NCI-H524 (cell line): Measurements from ENCODE around the gene COL9A3.

ENCODE experiments used
- DNase-seq, 2 experiments: peaks; one replicate each; lab custom pipeline; 2025; lab: John Stamatoyannopoulos, UW

Gene COL9A3

GRCh38 chr20:62778601-62779416 lies 38.0 kb upstream of the COL9A3 start:
- DNase-seq, result peak; percentile 64 to 82

DNA sequence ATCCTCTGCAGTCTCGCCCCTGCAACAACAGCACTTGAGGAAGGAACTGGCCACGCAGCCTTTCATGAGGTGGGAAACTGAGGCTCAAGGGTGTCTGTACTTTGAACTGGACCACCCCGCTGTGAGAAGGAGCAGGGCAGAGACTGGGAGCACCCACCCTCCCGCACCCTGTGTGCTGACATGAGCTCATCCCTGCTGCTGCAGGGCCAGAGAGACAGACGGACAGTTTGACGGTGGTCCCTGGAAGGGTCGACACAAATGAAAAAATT lies 37.5 kb upstream of the COL9A3 start:
- DNase-seq, result no peak

GRCh38 chr20:62780204-62780603 lies 36.6 kb upstream of the COL9A3 start:
- DNase-seq, result peak; percentile 95 to 98

DNA sequence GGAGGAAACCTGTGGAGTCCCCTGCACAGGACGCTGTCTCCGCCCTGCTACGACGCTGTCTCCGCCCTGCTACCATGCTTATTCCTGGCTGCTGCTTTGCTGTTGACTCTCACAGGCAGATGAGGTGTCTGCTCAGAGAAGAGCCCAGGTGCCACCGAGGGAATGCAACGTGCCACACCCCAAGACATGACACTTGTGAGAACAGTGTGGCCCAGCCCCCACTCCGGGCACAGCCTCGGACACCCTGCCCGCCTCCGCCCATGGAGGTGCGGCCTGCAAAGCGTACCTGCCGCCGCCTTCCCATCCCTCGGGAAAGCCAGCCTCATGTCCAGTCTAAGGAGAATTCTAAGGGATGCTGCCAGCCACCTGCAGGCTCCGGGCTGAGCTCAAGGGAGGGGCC lies 36.2 kb upstream of the COL9A3 start:
- DNase-seq, result peak; percentile 57 to 78

- DNase-seq, result peak in 1 of 2 experiments; percentile 38
These were observed 34.5 kb upstream of the COL9A3 start for GRCh38 chr20:62782149-62782892.

GRCh38 chr20:62782893-62783278 lies 34.0 kb upstream of the COL9A3 start:
- peak in 1 of 2 experiments; percentile 38 for DNase-seq

DNA sequence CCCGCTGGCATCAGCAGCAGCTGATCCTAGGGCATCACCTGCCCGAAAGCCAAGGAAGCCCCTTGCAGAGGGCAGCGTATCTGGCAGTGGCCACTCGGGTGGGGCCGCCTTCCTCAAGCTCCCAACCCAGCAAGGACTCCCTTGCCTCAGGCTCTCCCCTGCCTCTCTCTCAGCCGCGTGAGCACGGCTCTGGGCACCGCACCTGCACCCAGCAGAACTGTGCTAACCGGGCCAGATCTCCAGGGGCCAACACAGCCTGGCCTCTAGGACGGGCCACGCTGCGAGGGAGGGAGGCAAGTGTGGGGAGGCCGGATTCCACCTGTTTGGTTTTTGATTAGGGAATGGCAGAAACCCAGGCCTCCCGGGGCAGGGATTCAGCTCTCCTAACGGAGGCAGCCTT lies 32.4 kb upstream of the COL9A3 start:
- DNase-seq, result no peak

DNA sequence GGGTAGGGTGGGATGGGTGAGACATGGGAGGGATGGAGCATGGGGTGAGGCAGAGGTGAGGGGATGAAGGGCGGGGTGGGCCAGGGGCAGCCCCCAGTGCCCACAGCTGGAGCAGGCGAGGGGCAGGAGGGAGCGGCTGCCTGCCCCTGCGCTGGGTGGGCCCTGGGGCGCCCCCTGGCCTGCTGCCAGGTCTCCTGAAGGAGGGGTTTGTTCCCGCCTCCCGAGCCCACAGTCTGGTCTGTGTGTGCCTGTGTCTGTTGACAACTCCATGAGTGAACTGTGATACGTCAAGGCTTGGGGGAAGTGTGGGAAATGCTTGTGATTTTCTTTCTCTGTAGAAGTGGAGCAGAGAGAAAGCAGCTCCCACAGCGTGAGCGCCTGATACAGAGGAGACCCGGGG lies 31.5 kb upstream of the COL9A3 start:
- DNase-seq, result no peak

DNA sequence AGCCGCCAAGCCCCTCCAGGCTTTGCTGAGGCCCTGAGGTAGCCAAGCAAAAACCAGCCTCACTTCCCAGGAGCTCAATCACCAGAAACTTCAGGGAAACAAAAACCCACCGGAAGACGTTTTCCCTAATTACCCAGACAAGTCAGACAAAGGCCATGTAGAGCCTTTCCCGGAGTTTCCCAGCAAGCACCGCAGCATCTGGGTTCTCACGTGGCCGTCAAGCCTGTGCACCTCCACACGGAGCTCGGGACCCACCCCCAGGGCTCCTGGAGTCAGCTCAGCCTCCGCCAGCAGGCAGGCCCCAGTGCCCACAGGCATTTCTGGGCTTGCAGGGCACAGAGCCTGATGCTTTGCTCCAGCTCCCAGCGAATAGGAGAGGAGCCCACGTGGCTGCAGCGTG lies 30.7 kb upstream of the COL9A3 start:
- peak in 1 of 2 experiments; percentile 27 for DNase-seq

DNA sequence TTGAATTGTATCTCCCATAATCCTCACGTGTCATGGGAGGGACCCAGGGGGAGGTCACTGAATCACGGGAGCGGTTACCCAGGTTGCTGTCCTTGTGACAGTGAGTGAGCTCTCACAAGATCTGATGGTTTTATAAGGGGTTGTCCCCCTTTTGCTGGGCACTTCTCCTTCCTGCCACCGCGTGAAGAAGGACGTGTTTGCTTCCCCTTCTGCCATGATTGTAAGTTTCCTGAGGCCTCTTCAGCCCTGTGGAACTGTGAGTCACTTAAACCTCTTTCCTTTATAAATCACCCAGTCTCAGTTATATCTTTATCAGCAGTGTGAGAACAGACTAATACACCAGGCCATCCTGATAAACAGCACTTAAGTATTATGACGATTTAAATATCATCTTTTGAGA lies 29.5 kb upstream of the COL9A3 start:
- DNase-seq, result no peak

DNA sequence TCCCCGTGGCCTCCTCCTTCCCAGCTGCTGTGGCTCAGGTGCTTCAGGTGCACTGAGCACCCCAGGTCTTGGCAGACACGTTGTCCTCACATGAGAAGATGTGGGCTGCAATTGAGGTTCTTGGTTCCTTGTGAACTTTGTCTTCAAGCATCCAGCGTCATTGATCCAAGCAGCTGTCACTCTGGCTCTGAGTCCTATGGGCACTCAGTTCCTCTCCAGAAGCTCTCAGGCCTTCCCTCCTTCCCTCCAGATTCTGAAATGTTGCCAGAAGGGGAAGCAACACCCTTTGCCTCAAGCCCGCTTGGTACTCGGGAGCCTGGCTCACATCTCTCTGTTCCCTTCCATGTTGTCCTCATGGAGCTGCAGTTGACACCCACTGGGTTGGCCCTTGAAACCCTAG lies 29.0 kb upstream of the COL9A3 start:
- DNase-seq, result no peak

DNA sequence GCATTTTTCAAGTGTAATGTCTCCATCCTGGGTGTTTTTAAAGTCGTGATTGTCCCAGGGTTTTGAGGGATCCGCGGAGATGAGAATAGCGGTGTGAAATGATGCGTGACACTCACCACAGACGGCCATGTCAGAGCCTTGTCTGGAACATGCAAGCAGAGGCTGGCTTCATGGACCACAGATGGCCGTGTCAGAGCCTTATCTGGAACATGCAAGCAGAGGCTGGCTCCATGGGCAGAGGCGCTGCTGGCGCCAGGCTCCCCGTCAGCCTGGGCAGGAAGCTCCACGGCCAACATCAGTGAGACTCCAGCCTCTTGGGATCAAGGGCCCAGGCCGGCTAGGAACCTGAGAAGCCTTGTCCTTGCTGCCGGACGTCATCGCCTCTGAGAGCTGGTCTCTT lies 28.2 kb upstream of the COL9A3 start:
- no peak for DNase-seq

- DNase-seq, result no peak
These were observed 26.8 kb upstream of the COL9A3 start for GRCh38 chr20:62790075-62790474.

GRCh38 chr20:62791301-62792181 lies 25.3 kb upstream of the COL9A3 start:
- DNase-seq, result peak; percentile 88 to 96

- DNase-seq, result no peak
These were observed 24.5 kb upstream of the COL9A3 start for GRCh38 chr20:62792182-62792939.

- DNase-seq, result no peak
These were observed 23.7 kb upstream of the COL9A3 start for GRCh38 chr20:62792940-62793756.

- DNase-seq, result no peak
These were observed 23.2 kb upstream of the COL9A3 start for GRCh38 chr20:62793757-62794006.

DNA sequence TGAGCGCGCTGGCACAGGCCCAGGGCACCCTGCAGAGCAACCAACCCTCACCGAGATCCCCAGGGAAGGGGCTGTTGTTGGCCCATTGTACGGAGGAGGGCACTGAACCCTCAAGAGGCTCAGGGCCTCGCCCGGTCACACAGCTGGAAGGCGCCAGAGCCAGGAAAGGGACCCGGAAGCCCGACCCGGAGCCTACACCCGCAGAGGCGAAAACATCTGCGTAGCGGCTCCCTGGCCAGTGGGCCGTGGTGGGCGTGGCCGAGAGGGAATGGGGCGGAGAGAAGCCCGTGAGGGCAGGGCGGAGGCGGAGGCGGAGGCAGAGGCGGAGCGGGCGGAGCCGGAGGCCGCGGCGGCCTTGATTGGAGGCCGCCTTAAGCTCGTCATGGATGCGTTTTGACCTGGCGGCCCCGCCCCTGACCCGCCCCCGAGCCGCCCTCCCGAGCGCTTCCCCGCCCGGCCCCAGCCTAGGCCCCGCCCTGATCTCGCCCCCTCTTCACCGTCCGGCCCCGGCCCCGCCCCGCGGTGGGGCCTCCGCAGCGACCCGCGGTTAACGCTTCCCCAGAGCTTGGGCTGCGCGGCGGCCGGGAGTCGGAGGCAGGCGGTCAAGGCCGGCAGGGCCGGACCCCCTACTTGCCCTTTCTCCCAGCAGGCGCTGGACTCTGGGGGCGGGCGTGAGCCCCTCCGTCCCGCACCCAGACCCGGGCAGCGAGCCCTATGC lies 22.7 kb upstream of the COL9A3 start:
- DNase-seq, result peak; percentile 72 to 93

- DNase-seq, result peak; percentile 53 to 74
These were observed 21.7 kb upstream of the COL9A3 start for GRCh38 chr20:62795023-62795761.
